HCT116 (cell line): ENCODE measurements around the gene VSTM2B.

ENCODE experiments used
- CTCF ChIP-seq, 3 experiments: fragments of 200-600 bp in 1 of 3; sonication (generic) in 1 of 3; IDR thresholded peaks in 2 of 3; conservative IDR thresholded peaks in 1 of 3; 2 replicates each; pipeline ENCODE4 v1.5.1; 2012 to 2017; ENCODE audit warnings: low read depth in 2 of 3, low read length in 2 of 3, antibody characterized with exemption in 1 of 3, borderline replicate concordance in 1 of 3, control low read depth in 1 of 3, mild to moderate bottlenecking in 1 of 3, mixed read lengths in 1 of 3, mixed run types in 1 of 3, moderate library complexity in 1 of 3; ENCODE audit not compliant: insufficient read depth in 1 of 3
- POLR2AphosphoS5 ChIP-seq: IDR thresholded peaks from 2 replicates; pipeline ENCODE4 v1.6.1; 2011; ENCODE audit warnings: mild to moderate bottlenecking, low read depth, low read length, moderate library complexity
- SP1 ChIP-seq: IDR thresholded peaks from 2 replicates; pipeline ENCODE4 v1.6.1; 2012; ENCODE audit warnings: low read depth
- TCF7L2 ChIP-seq: IDR thresholded peaks from 2 replicates; pipeline ENCODE4 v1.7.0; 2011; ENCODE audit warnings: borderline replicate concordance, inconsistent platforms; ENCODE audit not compliant: insufficient read depth, insufficient read length; ENCODE audit errors: extremely low read depth
- YY1 ChIP-seq: IDR thresholded peaks from 2 replicates; pipeline ENCODE4 v1.6.1; 2011; ENCODE audit warnings: low read length, low read depth, moderate library complexity, mild to moderate bottlenecking; ENCODE audit not compliant: insufficient replicate concordance; ENCODE audit errors: extremely low read depth

- no peak for TF ChIP-seq CTCF (IDR thresholded peaks at IDR 0.05 in 2 of 3, conservative IDR thresholded peaks at IDR 0.05 in 1 of 3; ENCODE audit: borderline replicate concordance in 1 of 3, insufficient read depth in 1 of 3, low read depth in 2 of 3, low read length in 2 of 3)
- TF ChIP-seq YY1 = no peak
- no peak for TF ChIP-seq TCF7L2
- no peak for TF ChIP-seq SP1
- no peak for TF ChIP-seq POLR2AphosphoS5
Observed at GRCh38 chr19:29497686-29498436, 27.9 kb upstream of the VSTM2B start.
